Left ventricle myocardium superior (tissue), 1 donor: Measurements from ENCODE around the gene GFI1B. TPM values are rescaled to one million over a fixed set of nuclear protein-coding genes. Genes with fewer than 3 reads are reported as not detected.
"Not testable (repeated sequence)": the region's sequence is repeated elsewhere in the genome, so short reads cannot be mapped to it uniquely, and the experiment has no call there.

Experiments
- ATAC-seq: fragments of 200-7000 bp; cut with Tn5 transposase; one replicate; pipeline ENCODE4 v1.9.1; 2020; ENCODE audit warnings: mild to moderate bottlenecking, moderate library complexity
- DNase-seq: peaks from one replicate; pipeline ENCODE4 v3.0.0-alpha.2; 2020
- intact Hi-C: fragments of 100-400 bp; cut with micrococcal nuclease; formaldehyde crosslinking; loops from one replicate; pipeline ENCODE4 v1.11.0; 2022
- total RNA-seq: library from RNA; stranded (reverse); fragmentation: NEBNext Ultra II Directional; extraction: Animal tissue kit (Norgen Biotek cat#: 25700); gene quantifications from one replicate; pipeline ENCODE4 v1.2.1, GENCODE V29; 2021
- donor health status: DM: no; HTN: yes; CAD: no; lungs with severe emphysema.

GFI1B gene
- total RNA-seq, 1 donor from 2014 or later = 0.25 TPM

- intact Hi-C loops = no loop called here
- ATAC-seq (no peak), DNase-seq (no peak)
Observed at GRCh38 chr9:132961002-132961401, 17.5 kb upstream of the GFI1B start.

- DNase-seq (peak; percentile 35), ATAC-seq (peak; percentile 55)
- intact Hi-C loops = no loop called here
Observed at GRCh38 chr9:132965478-132965877, 13.0 kb upstream of the GFI1B start.

DNA sequence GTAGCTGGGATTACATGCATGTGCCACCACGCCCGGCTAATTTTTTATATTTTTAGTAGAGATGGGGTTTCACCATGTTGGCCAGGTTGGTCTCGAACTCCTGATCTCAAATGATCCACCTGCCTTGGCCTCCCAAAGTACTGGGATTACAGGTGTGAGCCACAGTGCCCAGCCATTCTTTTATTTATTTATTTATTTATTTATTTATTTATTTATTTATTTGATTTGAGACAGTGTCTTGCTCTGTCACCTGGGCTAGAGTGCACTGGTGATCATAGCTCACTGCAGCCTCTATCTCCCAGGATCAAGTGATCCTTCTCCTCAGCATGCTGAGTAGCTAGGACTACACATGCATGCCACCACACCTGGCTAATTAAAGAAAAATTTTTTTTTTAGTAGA lies 10.6 kb upstream of the GFI1B start:
- DNase-seq, intact Hi-C loops, ATAC-seq: not testable (repeated sequence)

DNA sequence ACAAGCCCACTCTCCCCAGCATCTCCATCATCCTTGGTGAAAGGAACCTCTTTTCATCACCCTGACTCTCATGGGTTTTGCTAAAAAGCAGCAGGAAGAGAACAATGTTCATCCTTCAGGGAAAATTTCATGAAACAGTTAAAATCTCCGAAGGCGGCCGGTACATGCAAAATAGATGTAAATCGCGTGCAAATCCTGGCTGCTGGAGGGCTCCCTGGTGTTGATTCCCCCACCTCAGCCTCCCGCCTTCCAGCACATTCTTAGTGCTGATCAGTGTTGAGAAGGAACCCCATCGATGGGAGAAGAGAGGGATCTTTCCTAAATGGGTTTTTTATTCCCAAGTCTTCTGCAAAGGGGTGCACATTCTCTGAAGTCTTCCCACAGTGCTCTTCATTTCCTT lies 8.7 kb upstream of the GFI1B start:
- intact Hi-C loops = no loop called here
- ATAC-seq = no peak
- no peak for DNase-seq

GRCh38 chr9:132970324-132971062 lies 8.0 kb upstream of the GFI1B start:
- ATAC-seq (no peak), DNase-seq (no peak)
- intact Hi-C loops = no loop called here

DNA sequence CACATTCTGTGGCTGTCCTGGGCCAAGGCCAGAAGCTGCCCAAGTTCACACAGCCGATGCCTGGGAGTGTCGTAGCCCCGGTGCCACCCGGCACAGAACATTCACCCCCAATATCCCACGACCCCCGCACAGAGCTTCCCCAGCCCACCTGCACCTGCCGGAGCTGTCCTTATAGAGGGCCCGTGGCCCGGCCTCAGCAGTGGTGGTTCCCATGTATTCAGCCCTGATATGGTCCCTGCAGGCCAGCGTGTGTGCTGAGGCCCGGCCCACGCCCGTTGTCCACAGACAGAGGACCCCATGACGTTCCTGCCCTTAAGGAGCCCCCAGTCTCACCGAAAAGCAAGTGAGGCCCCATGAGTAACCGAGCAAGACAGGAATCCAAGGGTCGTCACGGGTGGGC lies 5.3 kb upstream of the GFI1B start:
- no peak for ATAC-seq
- DNase-seq = no peak
- intact Hi-C loops = no loop called here

DNA sequence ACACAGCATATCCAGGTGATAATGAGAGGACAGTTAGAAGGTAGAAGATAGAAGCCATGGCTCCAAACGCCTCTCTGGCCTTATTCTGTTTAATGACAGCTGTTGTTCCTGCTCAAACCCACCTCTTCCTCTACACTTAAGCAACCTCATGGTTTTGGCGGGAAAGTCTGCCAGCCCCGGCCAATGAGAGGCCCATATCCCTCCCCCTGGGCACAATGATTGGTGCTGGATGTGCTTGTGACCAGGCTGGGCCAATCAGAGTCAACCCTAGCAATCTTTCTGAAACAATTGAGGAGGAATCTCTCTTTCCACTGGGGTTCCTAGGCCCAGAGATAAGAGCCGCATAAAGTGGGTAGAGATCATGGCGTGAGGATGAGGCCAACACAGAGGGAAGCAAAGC lies 4.8 kb upstream of the GFI1B start:
- no peak for ATAC-seq
- DNase-seq = no peak
- intact Hi-C loops = no loop called here

DNA sequence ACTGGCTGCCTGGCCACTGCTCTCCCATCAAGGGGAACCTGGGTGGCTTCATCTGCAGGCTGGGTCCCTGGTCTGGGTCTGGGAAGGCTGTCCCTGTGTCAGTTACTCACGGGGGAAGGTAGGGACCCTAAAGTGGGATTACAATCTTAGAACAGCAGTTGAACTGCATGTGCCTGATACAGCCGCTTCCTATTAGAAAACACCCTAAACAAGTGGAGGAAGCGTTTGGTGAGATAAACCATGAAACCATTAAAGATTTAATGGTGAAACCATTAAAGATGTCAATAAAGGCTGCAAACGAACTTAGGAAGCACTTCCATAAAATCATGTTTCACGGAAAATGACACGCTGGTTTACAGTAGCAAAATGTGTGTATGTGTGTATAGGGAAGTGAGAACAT lies 2.5 kb upstream of the GFI1B start:
- no peak for ATAC-seq
- intact Hi-C loops = no loop called here

GRCh38 chr9:132976571-132976970 lies 1.9 kb upstream of the GFI1B start:
- intact Hi-C loops = no loop called here
- ATAC-seq = no peak

More for the DNA sequence above, 2.5 kb upstream of the GFI1B start:
- no peak for DNase-seq

GRCh38 chr9:132978112-132978450 lies 413 bp upstream of the GFI1B start:
- intact Hi-C loops = no loop called here
- DNase-seq = no peak
- no peak for ATAC-seq

More at GRCh38 chr9:132976571-132976970, 1.9 kb upstream of the GFI1B start:
- DNase-seq = no peak

DNA sequence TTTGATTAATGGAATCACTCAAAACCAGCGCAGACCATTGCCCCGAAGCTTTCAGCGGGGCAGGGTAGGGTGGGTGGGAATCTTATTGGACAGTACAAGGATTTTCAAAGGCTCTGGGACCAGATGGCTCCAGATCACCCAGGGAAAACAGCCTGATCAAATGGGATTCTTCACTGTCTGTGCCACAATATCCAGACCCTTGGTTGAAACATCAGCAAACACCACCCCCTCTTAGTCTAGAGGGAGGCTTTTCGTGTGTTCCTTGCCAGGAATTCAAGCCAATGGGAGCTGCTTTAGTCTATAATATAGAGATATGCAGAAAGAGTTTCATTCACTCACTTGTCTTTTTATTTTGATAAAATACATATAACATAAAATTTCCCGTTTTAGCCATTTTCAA lies 1.7 kb downstream of the GFI1B start:
- no peak for ATAC-seq
- no peak for DNase-seq
- intact Hi-C loops = no loop called here

DNA sequence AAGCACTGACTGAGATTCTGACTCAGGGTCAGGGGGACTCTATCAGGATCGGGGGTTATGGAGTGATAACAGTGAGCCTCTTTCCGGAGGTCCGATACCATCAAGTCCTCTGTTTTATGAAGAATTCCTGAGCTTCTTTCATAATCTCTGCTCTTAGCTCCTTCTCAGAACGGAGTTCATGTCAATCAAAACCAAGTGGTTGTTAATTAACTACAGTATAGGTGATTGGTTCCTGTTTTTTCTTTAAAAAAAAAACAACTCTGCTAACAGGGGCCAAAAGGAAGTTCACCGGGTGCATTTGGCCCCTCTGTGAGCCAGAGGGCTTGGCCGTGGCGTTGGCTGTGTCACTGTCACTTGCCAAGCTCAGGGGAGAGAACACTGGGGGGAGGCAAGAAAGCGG lies 4.0 kb downstream of the GFI1B start:
- ATAC-seq (no peak), DNase-seq (no peak)
- intact Hi-C loops = no loop called here

DNA sequence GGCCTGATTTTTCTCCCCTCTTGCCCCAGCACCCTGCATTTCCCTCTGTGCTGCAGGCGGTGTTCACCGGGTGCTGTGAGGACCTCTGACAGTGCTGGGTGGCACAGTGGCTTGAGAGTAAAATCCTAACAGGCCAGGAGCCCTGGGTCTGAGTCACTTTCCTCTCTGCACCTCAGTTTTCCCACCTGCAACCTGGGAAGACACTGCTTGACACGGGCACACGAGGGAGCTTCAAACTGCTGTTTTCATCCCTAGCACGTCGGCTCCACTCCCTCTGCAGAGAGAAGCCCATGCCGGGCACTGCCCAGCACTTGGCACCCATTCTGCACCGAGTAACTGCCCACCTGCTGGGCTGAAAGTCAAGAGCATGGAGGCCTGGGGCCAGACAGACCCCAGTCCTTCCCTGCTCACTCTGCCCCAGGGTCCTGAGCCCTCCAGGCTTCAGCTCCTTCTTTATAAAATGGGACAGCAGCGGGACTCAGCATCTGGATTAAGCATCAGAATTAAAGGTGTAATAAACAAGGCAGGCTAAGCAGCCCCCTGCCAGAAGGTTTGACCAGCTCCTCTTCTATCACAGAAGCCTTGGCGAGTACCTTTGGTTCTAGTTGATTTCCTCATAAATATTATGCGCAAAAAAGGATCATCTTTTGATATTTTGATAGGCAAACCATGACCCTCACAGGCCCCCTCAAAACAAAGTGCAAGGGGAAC lies 5.2 kb downstream of the GFI1B start:
- no peak for ATAC-seq
- intact Hi-C loops = no loop called here
- DNase-seq = no peak

DNA sequence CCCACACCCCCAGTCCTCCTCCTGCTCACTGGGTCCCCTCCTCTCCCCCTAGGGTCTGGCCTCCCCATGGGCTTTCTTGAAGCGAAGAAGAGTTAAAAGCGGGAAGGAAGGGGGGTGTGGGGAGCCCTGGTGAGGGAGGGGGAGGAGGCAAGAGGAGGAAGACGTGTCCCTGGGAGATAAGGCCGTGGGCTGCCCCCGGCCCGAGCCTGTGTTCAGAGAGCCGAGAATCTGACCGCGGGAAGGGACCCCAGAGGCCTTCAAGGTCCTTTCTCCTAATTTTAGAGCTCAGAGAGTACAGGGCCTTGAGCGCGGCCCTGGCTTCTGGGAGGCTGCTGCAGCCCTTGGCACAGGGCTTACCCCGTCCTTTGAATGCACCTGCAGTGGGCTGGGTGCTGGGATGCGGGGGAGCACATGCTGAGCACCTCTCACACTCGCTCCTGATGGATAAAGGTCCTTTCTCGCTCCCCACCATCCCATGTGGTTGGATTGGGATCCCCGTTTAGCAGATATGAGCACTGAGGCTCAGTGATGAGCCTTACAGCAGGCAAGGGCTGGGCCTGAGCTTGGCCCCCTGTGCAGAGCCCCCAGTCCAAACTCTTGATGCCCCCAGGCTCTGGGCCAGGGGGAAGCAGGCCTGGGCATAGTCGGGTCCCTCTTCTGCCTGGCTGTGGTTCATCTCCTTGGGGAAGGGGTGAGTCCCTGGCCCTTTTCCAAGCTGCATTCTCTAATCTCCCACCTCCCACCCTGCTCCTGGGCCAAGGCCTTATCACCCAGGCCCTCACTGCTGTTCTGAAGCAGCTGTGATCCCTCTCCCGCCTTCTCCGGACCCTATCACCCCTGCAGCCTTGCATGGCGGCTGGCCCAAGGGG lies 5.9 kb downstream of the GFI1B start:
- DNase-seq = no peak
- intact Hi-C loops = no loop called here
- ATAC-seq = no peak

DNA sequence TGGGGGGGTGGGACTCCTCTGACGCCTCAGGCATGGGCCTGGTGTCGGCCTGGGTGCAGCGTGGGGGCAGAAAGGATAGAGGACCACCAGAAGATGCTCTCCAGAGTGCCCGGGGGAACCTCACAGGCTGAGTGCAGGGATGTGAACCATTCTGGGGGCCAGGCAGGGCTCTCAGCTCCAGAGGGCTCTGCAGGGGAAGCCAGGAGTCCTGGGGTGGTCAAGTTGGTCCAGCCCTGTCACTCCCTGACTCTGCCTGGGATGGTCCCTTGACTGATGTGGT lies 6.5 kb downstream of the GFI1B start:
- no peak for ATAC-seq
- no peak for DNase-seq
- intact Hi-C loops = no loop called here

GRCh38 chr9:132985489-132985888 lies 7.0 kb downstream of the GFI1B start:
- no peak for DNase-seq
- intact Hi-C loops = no loop called here
- ATAC-seq = peak; percentile 7

- intact Hi-C loops = no loop called here
- DNase-seq = peak; percentile 73
- peak; percentile 86 for ATAC-seq
Observed at GRCh38 chr9:132986114-132986513, 7.6 kb downstream of the GFI1B start.

DNA sequence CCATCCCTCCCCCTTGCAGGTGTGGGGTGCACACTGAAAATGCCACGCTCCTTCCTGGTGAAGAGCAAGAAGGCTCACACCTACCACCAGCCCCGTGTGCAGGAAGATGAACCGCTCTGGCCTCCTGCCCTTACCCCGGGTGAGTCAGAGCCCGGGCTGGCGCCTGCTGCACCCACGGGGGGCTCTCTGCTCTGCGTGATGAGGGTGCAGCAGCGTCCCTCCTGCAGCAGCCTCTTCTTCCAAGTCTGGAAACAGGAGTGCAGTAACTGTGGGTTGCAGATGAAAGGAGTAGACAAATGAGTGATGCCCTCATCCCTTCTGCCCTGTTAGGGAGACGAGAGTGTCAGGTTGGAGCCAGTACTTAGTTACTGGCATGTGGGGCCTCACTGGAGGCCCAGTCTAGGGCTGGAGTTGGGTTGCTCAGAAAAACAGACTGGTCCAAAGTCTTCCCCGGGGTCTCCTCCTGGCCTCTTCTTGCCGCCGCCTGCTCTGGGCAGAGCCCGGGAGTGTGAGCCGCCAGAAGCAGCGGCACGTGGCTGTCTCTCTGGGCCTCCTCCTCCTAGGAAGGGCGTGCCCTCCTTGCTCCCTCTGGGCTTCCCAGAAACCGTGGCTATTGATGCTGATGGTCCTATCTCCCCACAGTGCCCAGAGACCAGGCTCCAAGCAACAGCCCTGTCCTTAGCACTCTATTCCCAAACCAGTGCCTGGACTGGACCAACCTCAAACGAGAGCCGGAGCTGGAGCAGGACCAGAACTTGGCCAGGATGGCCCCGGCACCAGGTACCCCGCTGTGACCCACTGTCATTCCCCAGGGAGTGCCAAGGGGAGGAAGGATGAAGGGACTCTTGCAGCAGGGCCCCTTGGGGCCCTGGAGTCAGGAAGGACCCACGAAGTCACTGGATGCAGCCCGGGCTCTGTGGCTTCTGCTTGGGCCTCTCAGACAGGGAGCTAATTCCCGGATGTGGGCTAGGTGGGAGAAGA lies 8.4 kb downstream of the GFI1B start:
- DNase-seq (no peak), ATAC-seq (peak; percentile 49)
- intact Hi-C loops = no loop called here
